Measurements from ENCODE around the gene MXRA7.

The MXRA7 gene

GRCh38 chr17:76696763-76697701 lies 13.7 kb downstream of the MXRA7 start:
- no peak for DNase-seq (ENCODE audit: low read depth, low spot score)

GRCh38 chr17:76695059-76695831 lies 15.5 kb downstream of the MXRA7 start:
- DNase-seq (ENCODE audit: low read depth, low spot score): no peak

- DNase-seq (ENCODE audit: low read depth, low spot score): no peak
Observed at GRCh38 chr17:76691379-76692191, 19.2 kb downstream of the MXRA7 start.

GRCh38 chr17:76690596-76691280 lies 20.0 kb downstream of the MXRA7 start:
- DNase-seq (ENCODE audit: low read depth, low spot score): no peak

- no peak for DNase-seq (ENCODE audit: low read depth, low spot score)
Observed at GRCh38 chr17:76689859-76690258, 20.9 kb downstream of the MXRA7 start.

- DNase-seq (ENCODE audit: low read depth, low spot score): peak; percentile 50
Observed at GRCh38 chr17:76688165-76688622, 22.6 kb downstream of the MXRA7 start.

- no peak for DNase-seq (ENCODE audit: low read depth, low spot score)
Observed at GRCh38 chr17:76687298-76688164, 23.2 kb downstream of the MXRA7 start.

GRCh38 chr17:76686538-76687297 lies 24.0 kb downstream of the MXRA7 start:
- no peak for DNase-seq (ENCODE audit: low read depth, low spot score)

GRCh38 chr17:76685846-76686245 lies 24.9 kb downstream of the MXRA7 start:
- DNase-seq (ENCODE audit: low read depth, low spot score): no peak

GRCh38 chr17:76685366-76685765 lies 25.4 kb downstream of the MXRA7 start:
- DNase-seq (ENCODE audit: low read depth, low spot score): no peak

GRCh38 chr17:76684756-76685155 lies 26.0 kb downstream of the MXRA7 start:
- DNase-seq (ENCODE audit: low read depth, low spot score): no peak

- no peak for DNase-seq (ENCODE audit: low read depth, low spot score)
Observed at GRCh38 chr17:76683921-76684745, 26.6 kb downstream of the MXRA7 start.

- DNase-seq (ENCODE audit: low read depth, low spot score): no peak
Observed at GRCh38 chr17:76683011-76683755, 27.6 kb downstream of the MXRA7 start.

- peak; percentile 53 for DNase-seq (ENCODE audit: low read depth, low spot score)
Observed at GRCh38 chr17:76682296-76682695, 28.5 kb downstream of the MXRA7 start.

- DNase-seq (ENCODE audit: low read depth, low spot score): peak; percentile 82
Observed at GRCh38 chr17:76681222-76682137, 29.3 kb downstream of the MXRA7 start.

GRCh38 chr17:76679239-76679638 lies 31.5 kb downstream of the MXRA7 start:
- no peak for DNase-seq (ENCODE audit: low read depth, low spot score)

GRCh38 chr17:76678330-76678729 lies 32.4 kb downstream of the MXRA7 start:
- DNase-seq (ENCODE audit: low read depth, low spot score): no peak
